ENCODE results near the gene LGALS16.
"Not testable (repeated sequence)": the region's sequence is repeated elsewhere in the genome, so short reads cannot be mapped to it uniquely, and the experiment has no call there.

Gene LGALS16

DNA sequence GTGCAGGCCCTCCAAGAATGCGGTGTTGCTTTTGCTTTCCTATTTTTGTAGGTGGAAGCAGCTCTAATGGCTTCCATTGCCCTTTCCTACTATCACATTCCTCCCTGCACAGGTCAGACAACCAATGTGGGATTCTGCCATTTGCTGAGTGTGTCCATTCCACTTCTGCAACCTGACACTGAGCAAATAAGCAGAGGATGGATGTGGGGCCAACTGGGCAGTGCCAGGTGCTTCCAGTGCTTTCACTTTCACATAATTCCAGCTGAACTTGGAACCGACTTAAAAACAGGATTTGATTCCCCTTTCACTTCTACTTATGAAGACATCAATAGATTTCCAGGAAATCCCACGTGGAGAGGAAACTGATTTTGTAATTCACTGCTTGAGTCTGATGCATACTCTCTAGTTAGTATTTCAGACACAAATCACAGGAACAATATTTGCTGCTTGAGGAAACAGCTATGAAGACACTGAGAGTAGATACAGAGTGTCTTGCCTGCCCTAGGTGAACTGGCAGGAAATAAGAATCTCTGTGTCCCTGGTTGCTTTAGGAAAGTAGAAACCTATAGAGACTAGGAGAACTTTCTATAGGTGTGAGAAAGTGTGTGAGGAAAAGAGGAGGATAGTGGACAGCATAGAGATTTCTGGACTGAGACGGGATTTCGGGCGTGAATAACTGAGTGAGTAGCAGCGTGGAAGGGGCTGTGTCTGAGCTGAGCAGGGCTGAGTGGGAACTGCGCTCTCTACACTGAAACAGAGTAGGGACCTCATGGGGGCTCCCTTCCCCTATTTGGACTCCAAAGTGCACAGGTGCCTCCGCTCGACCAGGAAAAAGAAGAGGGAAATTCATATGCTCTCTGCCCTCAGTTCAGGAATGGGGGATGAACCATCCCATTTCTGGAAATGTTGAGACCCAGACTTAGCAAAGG lies 22.5 kb downstream of the LGALS16 start:
- no peak for DNase-seq (ENCODE audit: low spot score)

DNA sequence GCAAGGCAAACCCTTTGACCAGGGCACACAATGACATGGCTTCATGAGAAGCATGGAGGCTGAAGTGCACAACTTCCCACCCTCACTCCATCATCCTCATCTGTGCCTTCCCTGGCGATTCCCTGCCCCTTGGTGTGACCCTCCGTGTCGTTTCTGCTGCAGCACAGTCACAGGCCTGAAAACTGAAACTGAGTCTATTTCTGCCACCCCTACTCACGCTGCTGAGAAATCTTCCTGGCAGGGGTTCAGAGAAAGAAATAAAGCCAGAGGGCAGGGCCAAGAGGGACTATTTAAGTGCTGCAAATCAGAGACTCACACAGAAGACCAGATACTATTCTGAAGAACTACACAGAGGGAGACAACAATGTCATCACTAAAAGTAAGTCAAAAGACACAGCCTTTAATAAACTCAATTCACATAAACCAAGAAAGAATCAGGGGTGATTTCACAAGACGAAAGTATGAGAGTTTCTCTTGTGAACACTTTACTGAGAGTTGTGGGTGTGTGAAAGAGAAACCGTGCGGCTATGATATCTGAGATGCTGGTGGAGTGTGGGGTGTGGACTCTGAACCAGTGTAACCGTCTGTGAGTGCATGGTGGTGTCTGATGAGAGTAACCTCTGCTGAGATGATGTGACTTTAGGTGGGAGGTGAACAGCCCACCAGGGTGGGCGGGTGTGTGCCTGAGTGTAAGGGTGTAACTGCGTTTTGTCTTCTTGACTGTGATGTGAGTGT lies 23.5 kb downstream of the LGALS16 start:
- DNase-seq (ENCODE audit: low spot score): no peak

DNA sequence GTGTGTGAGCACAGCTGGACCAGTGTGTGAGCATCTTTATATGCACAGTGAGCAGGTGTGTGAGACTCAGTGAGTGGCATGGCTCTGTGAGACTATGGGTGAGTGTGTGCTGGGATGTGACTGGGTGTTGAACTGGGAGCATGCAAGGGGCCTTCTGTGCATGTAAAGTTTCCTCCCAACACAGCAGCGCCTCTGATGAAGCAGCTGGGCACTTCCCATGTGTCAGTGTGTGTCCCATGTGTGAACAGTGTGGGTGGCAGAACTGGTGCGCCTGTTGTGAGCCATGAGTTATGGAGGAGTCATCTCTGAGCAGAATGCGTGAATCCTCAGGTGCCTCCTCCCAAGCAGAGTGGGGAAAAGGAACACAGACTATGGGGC lies 24.1 kb downstream of the LGALS16 start:
- no peak for DNase-seq (ENCODE audit: low spot score)

DNA sequence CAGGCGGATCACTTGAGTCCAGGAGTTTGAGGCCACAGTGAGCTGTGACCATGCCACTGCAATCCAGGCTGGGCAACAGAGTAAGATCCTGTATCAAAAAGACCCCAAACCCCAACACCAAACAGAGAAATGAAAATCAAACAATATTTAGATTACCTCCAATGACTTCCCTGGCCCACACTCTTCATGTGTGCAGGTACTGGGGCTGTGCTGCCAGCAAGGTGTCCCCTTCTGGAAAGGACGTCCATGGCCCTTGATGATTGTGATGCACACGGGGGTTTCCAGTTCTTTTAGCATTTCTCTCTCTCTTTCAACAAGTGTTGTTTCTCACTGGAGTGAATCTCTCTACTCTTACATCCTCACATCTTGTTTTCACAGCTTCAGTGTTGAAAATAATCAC lies 24.9 kb downstream of the LGALS16 start:
- DNase-seq (ENCODE audit: low spot score): no peak

DNA sequence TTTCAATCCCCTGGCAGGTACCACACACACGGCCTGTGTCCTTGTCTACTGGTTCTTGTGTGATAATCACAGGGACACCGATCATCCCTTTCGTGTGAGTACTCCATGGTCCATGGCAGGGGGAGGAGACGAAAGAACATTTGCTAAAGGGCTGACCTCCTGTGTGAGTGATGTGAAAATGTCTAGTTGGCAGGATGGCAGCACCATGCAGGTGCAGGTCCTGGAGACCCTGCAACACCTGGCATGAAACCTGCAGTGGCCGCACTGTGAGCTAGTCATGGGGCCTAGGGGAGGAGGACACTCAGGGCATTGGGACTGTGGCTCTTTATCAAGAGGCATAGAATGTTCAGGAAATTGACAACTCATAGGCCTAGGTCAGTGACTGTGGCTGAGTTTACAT lies 25.7 kb downstream of the LGALS16 start:
- DNase-seq (ENCODE audit: low spot score): no peak

DNA sequence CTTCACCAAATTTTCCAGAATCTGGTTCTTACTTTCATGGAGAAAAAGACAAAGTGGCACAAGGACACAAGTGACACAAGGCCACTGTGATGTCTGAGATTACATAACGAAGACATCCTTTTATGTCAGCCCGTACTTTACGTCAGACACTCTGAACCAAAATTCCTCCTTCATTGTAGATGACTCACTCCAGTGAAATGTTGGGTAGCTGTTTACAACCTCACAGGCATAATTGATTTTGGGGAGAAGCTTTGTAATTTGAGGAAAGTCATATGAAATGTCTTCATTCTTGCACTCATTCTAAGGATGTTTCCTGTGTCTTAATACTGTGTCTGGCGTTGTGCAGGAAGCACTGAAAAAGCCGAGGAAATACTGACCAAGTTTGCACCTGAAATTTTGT lies 28.6 kb downstream of the LGALS16 start:
- no peak for DNase-seq (ENCODE audit: low spot score)

DNA sequence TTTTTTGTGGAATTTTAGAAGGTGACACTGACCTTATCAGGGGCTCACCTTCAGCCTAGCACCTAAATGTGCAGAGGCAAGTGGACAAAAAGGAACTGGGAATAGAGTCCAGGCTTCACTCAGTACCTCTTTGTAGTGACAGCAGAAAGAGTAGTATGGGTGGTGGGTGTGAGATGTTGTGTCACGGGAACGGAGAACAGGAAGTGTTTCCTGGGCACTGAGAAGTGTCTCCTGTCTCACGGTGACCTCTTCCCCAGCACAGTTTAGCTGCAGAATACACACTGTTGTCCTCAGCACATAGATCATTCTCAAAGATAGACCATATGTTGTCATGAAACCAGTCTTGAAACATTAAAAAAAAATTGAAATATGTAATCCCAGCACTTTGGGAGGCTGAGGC lies 31.0 kb downstream of the LGALS16 start:
- DNase-seq (ENCODE audit: low spot score): no peak

DNA sequence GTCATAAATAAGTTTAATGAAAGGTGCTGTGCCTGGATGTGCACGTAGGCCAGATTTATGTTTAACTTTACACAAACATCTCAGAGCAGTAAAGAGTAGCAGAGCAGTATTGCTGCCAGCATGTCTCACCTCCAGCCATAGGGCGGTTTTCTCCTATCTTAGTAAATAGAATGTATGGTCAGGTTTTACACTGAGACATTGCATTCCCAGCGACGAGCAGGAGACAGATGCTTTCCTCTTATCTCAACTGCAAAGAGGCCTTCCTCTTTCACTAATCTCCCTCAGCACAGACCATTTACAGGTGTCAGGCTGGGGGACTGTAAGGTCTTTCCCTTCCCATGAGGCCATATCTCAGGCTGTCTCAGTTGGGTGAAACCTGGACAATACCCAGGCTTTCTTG lies 32.9 kb downstream of the LGALS16 start:
- DNase-seq (ENCODE audit: low spot score): not testable (repeated sequence)

DNA sequence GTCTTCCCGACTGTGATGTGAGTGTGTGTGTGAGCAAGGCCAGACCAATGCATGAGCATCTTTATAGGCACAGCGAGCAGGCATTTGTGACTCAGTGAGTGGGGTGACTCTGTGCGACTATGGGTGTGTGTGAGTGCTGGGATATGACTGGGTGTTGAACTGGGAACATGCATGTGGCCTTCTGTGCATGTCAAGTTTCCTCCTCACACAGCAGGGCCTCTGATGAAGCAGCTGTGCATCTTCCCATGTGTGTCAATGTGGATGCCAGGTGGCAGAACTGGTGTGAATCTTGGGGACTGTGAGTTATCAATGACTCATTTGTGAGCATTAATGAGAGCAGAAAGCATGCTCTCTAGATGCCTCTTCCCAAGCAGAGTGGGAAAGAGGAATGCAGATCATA lies 36.5 kb downstream of the LGALS16 start:
- no peak for DNase-seq (ENCODE audit: low spot score)

DNA sequence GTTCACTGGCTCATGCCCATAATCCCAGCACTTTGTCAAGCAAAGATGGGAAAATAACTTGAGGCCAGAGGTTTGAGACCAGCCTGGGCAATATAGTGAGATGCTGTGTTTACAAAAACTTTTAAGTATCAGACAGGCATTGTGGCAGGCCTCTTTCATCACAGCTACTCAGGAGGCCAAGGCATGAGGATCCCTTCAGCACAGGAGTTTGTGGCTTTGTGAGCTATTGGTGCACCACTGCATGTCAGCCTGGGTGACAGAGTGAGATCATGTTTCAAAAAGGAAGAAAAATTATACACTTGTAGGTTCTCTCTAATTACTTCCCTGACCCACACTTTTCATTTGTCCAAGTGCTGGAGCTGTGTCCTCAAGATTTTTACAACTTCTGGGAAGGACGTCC lies 37.1 kb downstream of the LGALS16 start:
- DNase-seq (ENCODE audit: low spot score): no peak

DNA sequence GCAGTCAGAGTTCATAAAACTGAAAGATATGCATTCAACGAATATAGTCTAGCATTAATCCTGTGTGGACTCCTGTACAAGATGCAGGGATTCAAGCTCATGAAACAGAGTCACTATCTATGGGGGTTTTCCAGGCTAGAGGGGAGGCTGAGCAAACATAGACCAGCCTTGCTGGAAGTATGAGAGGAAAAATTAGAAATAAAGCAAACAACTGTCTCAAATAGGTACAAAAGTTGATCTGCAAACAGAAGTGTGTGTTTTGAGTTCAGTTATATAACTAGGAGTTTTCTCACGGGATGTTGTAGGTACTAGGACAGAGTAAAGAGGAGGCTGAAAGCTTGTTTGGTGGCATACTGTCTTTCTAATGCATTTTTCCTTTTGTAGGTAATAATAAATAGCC lies 40.0 kb downstream of the LGALS16 start:
- no peak for DNase-seq (ENCODE audit: low spot score)

DNA sequence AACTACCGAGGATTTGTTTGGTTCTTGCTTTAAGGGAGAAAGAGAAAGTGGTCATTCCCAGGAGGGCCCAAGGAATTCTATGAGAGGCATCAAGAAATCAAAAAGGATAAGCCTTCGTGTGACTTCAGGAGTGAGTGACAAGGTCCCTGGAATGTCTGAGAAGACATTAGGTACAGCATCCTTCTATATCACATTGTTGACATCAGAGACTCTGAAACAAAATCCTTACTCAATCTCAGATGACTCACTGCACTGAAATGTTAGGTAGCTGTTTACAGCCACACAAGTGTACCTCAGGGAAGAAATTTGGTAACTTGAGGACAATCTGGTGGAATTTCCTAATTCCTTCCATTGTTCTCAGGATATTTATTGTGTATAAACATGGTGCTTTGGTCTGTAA lies 40.7 kb downstream of the LGALS16 start:
- no peak for DNase-seq (ENCODE audit: low spot score)

DNA sequence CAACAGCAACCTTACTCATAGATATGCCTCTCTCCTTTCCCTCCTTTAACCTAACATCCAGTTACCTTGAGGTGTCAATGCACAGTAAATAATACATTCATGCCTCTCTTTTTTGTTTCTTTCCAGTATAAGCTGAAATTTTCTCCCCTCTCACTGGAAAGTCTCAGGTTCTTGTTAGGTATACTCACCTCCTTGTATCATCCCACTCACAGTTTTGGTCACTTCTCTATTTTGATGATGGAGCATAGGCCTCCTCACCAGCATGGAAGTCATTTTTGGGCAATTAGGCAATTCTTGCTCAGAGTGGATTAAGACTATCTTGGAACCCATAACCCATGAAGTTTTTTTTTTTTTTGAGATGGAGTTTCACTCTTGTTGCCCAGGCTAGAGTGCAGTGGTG lies 42.8 kb downstream of the LGALS16 start:
- no peak for DNase-seq (ENCODE audit: low spot score)

DNA sequence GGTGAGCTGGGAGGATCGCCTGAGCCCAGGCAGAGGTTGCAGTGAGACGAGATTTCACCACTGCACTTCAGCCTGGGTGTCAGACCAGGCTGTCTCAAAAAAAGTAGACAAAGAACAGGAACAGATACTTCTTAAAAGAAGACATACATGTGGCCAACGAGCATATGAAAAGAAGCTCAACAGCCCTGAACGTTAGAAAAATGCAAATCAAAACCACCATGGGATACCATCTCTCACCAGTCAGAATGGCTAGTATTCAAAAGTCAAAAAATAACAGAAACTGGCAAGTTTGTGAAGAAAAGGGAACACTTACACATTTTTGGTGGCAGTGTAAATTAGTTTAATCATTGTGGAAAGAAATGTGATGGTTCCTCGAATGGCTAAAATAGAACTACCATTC lies 45.6 kb downstream of the LGALS16 start:
- DNase-seq (ENCODE audit: low spot score): no peak

DNA sequence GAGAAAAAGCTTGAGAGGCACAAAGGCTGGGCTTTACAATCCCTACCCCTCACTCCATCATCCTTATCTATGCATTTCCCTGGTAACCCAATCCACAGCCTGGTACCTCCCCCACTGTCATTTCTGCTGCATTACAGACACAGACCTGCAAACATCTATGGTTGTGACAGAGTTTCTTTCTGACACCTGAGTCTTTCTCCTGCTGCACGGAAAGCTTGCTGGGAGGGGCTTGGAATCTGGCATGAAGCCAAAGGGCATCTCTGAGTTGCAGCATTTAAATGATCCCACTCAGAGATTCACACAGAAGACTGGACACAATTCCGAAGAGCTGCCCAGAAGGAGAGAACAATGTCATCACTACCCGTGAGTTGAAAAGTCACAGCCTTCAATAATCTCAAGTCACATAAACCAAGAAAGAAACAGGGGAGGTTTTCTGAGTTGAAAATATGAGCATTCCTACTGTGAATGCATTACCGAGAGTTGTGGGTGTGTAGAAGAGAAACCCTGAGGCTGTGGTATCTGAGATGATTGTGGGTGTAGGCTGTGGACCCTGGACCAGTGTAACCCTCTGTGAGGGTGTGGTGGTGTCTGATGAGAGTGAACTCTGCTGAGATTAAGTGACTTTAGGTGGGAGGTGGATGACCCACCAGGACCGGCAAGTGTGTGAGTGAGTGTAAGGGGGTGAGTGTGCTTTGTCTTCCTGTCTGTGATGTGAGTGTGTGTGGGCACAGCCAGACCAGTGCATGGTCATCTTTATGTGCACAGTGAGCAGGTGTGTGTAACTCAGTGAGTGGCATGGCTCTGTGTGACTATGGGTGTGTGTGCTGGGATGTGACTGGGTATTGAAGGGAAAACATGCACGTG lies 48.7 kb downstream of the LGALS16 start, which contains the start of gene LGALS14:
Gene LGALS14, plus strand, starts transcription at position 301 of the 864 bp plus-strand sequence. Its CDS starts 48 bp downstream, at position 349.
- DNase-seq (ENCODE audit: low spot score): no peak

DNA sequence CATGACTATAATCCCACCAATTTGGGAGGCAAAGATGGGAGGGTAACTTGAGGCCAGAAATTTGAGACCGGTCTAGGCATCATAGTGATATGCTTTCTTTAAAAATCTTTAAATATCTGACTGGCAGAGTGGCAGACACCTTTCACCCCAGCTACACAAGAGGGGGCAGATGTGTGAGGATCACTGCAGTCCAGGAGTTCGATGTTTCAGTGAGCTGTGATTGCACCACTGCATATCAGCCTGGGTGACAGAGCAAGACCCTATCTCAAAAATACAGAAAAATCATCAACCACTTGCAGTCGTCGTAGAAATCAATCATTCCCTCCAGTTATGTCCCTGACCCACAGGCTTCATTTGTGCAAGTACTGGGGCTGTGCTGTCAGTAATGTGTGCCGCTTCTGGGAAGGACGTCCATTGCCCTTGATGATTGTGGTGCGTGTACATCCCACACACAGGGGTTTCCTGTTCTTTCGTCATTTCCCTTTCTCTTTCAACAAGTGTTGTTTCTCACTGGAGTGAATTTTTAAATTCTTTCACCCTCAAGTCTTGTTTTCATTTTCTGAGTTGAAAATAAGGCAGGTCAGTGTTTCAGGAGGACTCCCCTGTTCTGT lies 50.0 kb downstream of the LGALS16 start:
- DNase-seq (ENCODE audit: low spot score): no peak

DNA sequence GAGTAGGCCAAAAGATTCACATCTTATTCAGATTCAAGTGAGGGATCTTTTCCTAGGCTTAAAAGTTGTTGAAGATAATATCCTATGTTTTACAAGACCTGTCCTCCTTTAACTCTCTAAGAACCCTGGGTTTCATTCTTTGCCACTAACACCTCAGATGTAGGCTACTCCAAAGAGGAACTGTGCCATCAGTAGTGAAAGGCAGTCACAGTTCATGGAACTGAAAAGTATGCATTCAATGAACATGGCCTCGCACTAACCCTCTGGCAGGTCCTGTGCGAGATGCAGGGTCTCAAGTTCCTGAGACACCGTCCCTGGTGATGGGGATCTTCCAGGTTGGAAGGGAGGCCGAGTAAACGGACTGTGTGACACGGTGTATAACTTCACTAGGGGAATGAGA lies 52.9 kb downstream of the LGALS16 start:
- DNase-seq (ENCODE audit: low spot score): no peak

DNA sequence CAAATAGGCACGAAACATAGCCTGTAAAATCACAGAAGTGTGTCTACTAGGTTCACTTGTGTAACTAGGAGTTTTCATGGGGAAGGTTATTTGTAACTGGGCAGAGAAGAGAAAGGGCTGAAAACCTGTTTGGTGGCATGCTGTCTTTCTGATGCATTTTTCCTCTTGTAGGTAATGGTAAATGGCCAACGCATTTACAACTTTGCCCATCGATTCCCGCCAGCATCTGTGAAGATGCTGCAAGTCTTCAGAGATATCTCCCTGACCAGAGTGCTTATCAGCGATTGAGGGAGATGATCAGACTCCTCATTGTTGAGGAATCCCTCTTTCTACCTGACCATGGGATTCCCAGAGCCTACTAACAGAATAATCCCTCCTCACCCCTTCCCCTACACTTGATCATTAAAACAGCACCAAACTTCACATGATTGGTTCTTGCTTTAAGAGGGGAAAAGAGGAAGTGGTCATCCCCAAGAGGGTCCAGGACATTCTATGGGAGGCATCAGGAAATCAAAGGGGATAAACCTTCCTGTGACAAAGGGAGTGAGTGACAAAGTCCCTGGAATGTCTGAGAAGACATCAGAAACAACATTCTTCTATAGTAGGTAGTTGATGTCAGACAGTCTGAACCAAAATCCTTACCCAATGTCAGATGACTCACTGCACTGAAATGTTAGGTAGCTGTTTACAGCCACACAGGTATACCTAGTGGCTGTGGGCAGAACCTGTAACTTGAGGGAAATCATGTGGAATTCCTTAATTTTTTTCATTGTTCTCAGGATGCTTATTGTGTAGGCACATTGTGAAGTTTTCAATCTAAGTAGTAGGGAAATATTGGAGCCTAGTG lies 53.5 kb downstream of the LGALS16 start:
- no peak for DNase-seq (ENCODE audit: low spot score)
